ENCODE results near the gene CCNI2.

- TF ChIP-seq EZH2 (IDR thresholded peaks at IDR 0.05; ENCODE audit: insufficient read depth, poor library complexity, severe bottlenecking) = no peak
- no peak for TF ChIP-seq EZH2phosphoT487 (IDR thresholded peaks at IDR 0.05; ENCODE audit: insufficient read depth, low read depth)
Observed at GRCh38 chr5:132774896-132775295, 27.7 kb downstream of the CCNI2 start.
